OCI-LY3 (cell line): ENCODE results near the gene WWOX.

Source experiments
- H2AFZ ChIP-seq: fragments of 200-600, 300-600 bp; shearing (Covaris generic); 2 replicates; pipeline ENCODE4 v1.6.0; 2014; ENCODE audit warnings: antibody characterized with exemption, low read depth, low read length
- H3K27ac ChIP-seq: fragments of 200-600, 300-600 bp; sonication (generic); 2 replicates; pipeline ENCODE4 v1.5.1; 2014; ENCODE audit warnings: mild to moderate bottlenecking, low read length, moderate library complexity, mixed read lengths
- H3K27me3 ChIP-seq: fragments of 200-600, 300-600 bp; sonication (generic); 2 replicates; pipeline ENCODE4 v1.6.1; 2014; ENCODE audit warnings: low read depth, low read length, mixed read lengths
- H3K36me3 ChIP-seq: fragments of 200-600, 300-600 bp; sonication (generic); replicated peaks from 2 replicates; pipeline ENCODE3; 2014; ENCODE audit warnings: low read depth, low read length, mixed read lengths
- H3K4me1 ChIP-seq: fragments of 300-600, 200-600 bp; sonication (generic); 2 replicates; pipeline ENCODE4 v1.6.1; 2014; ENCODE audit warnings: low read length, mixed read lengths
- H3K4me2 ChIP-seq: fragments of 200-600, 300-600 bp; sonication (generic); 2 replicates; pipeline ENCODE4 v1.6.1; 2014; ENCODE audit warnings: low read length, mixed read lengths
- H3K4me3 ChIP-seq: fragments of 300-600, 200-600 bp; sonication (generic); 2 replicates; pipeline ENCODE4 v1.5.1; 2014; ENCODE audit warnings: antibody characterized with exemption, mild to moderate bottlenecking, low read length, moderate library complexity
- H3K79me2 ChIP-seq: fragments of 300-600, 200-600 bp; shearing (Covaris generic); 2 replicates; pipeline ENCODE4 v1.6.1; 2014; ENCODE audit warnings: mild to moderate bottlenecking, low read length, mixed read lengths
- H3K9ac ChIP-seq: fragments of 300-600, 200-600 bp; shearing (Covaris generic); 2 replicates; pipeline ENCODE4 v1.6.0; 2014; ENCODE audit warnings: mild to moderate bottlenecking, low read length, moderate library complexity
- H3K9me3 ChIP-seq: fragments of 200-600, 300-600 bp; shearing (Covaris generic); 2 replicates; pipeline ENCODE4 v1.6.1; 2014; ENCODE audit warnings: low read length, mixed read lengths; ENCODE audit not compliant: insufficient read depth
- H4K20me1 ChIP-seq: fragments of 200-600, 300-600 bp; sonication (generic); 2 replicates; pipeline ENCODE4 v1.6.1; 2016; ENCODE audit warnings: low read length, mixed read lengths; ENCODE audit not compliant: insufficient read depth
- CTCF ChIP-seq: fragments of 200-600, 300-600 bp; sonication (generic); IDR thresholded peaks from 2 replicates; pipeline ENCODE4 v1.5.1; 2014; ENCODE audit warnings: antibody characterized with exemption, low read length, low read depth
- EZH2phosphoT487 ChIP-seq: fragments of 200-600 bp; shearing (Covaris generic); IDR thresholded peaks from 2 replicates; pipeline ENCODE4 v1.6.1; 2018; ENCODE audit warnings: antibody characterized with exemption, mixed run types, low read depth

The WWOX gene

GRCh38 chr16:79082970-79083369 lies 983.5 kb downstream of the WWOX start:
- no peaks in the 10 kb centered on the region for H3K79me2 ChIP-seq
- no peak overlapping the region for H3K27ac ChIP-seq

GRCh38 chr16:79083508-79084299 lies 984.2 kb downstream of the WWOX start:
- Histone ChIP-seq H3K4me1 (no peaks in the 10 kb centered on the region), H3K4me2 (no peak overlapping the region), H3K4me3 (no peak overlapping the region)

More at GRCh38 chr16:79082970-79083369, 983.5 kb downstream of the WWOX start:
- Histone ChIP-seq H3K4me1 (no peaks in the 10 kb centered on the region), H2AFZ (no peak overlapping the region), H3K27me3 (peaks cover 20% of the 10 kb centered on the region; the same call in 1 of the 2 replicates), H3K4me3 (no peak overlapping the region), H4K20me1 (no peaks in the 10 kb centered on the region), H3K4me2 (no peak overlapping the region), H3K9me3 (no peaks in the 10 kb centered on the region), H3K9ac (no peak overlapping the region), H3K36me3 (no peaks in the 10 kb centered on the region)
- TF ChIP-seq CTCF: no peak
- no peak for TF ChIP-seq EZH2phosphoT487

GRCh38 chr16:79088971-79089370 lies 989.5 kb downstream of the WWOX start:
- Histone ChIP-seq H3K4me1 (no peaks in the 10 kb centered on the region), H3K4me2 (no peak overlapping the region), H3K9ac (no peak overlapping the region), H3K36me3 (no peaks in the 10 kb centered on the region), H3K27ac (no peak overlapping the region), H3K27me3 (no peaks in the 10 kb centered on the region), H3K9me3 (no peaks in the 10 kb centered on the region), H3K79me2 (no peaks in the 10 kb centered on the region), H4K20me1 (no peaks in the 10 kb centered on the region), H3K4me3 (no peak overlapping the region), H2AFZ (no peak overlapping the region)
- TF ChIP-seq EZH2phosphoT487: no peak
- no peak for TF ChIP-seq CTCF

More at GRCh38 chr16:79083508-79084299, 984.2 kb downstream of the WWOX start:
- Histone ChIP-seq H3K9ac (no peak overlapping the region), H3K27ac (no peak overlapping the region), H3K27me3 (peaks cover 14% of the 10 kb centered on the region; the same call in 1 of the 2 replicates), H3K9me3 (no peaks in the 10 kb centered on the region), H3K79me2 (no peaks in the 10 kb centered on the region), H4K20me1 (no peaks in the 10 kb centered on the region), H3K36me3 (no peaks in the 10 kb centered on the region), H2AFZ (no peak overlapping the region)
- no peak for TF ChIP-seq CTCF
- TF ChIP-seq EZH2phosphoT487: no peak

GRCh38 chr16:79089735-79090284 lies 990.4 kb downstream of the WWOX start:
- Histone ChIP-seq H3K36me3 (no peaks in the 10 kb centered on the region), H2AFZ (no peak overlapping the region), H3K79me2 (no peaks in the 10 kb centered on the region), H3K9me3 (no peaks in the 10 kb centered on the region), H3K9ac (no peak overlapping the region), H3K4me1 (no peaks in the 10 kb centered on the region), H3K4me2 (no peak overlapping the region), H3K4me3 (no peak overlapping the region), H4K20me1 (no peaks in the 10 kb centered on the region), H3K27ac (no peak overlapping the region), H3K27me3 (no peaks in the 10 kb centered on the region)
- no peak for TF ChIP-seq EZH2phosphoT487
- no peak for TF ChIP-seq CTCF
